IMR-90 (cell line): ENCODE data around the gene OSTC.

Experiments used
- CEBPB ChIP-seq: IDR thresholded peaks from 2 replicates; pipeline ENCODE4 v1.6.1; 2012; ENCODE audit warnings: low read depth, low read length, improper control_type of control experiment
- CHD1 ChIP-seq: IDR thresholded peaks from 2 replicates; pipeline ENCODE4 v1.6.1; 2012; ENCODE audit warnings: low read depth, low read length, improper control_type of control experiment
- CTCF ChIP-seq: conservative IDR thresholded peaks from 2 replicates; pipeline ENCODE4 v1.5.1; 2012; ENCODE audit warnings: mild to moderate bottlenecking, low read depth, low read length, improper control_type of control experiment
- ELK1 ChIP-seq: fragments of 150-350 bp; IDR thresholded peaks from 2 replicates; pipeline ENCODE4 v1.6.1; 2016; ENCODE audit warnings: low read depth, mild to moderate bottlenecking, low read length, moderate library complexity, borderline replicate concordance
- MAFK ChIP-seq: IDR thresholded peaks from 2 replicates; pipeline ENCODE4 v1.6.1; 2012; ENCODE audit warnings: low read depth, low read length, improper control_type of control experiment
- POLR2A ChIP-seq: IDR thresholded peaks from 2 replicates; pipeline ENCODE4 v1.6.1; 2012; ENCODE audit warnings: mild to moderate bottlenecking, low read depth, low read length
- RAD21 ChIP-seq: IDR thresholded peaks from 2 replicates; pipeline ENCODE4 v1.6.1; 2012; ENCODE audit warnings: low read length, improper control_type of control experiment
- RFX5 ChIP-seq: IDR thresholded peaks from 2 replicates; pipeline ENCODE4 v1.8.0; 2012; ENCODE audit warnings: low read depth, mild to moderate bottlenecking, low read length, moderate library complexity
- SMC3 ChIP-seq: fragments of 150-350 bp; IDR thresholded peaks from 2 replicates; pipeline ENCODE4 v1.6.1; 2016; ENCODE audit warnings: low read depth, mild to moderate bottlenecking, antibody characterized with exemption, low read length, moderate library complexity
- USF2 ChIP-seq: fragments of 150-350 bp; IDR thresholded peaks from 2 replicates; pipeline ENCODE4 v1.6.1; 2017; ENCODE audit warnings: mild to moderate bottlenecking, antibody characterized with exemption, low read length, low read depth

- TF ChIP-seq POLR2A (no peak), CHD1 (no peak), RFX5 (no peak), CTCF (no peak), ELK1 (no peak), CEBPB (no peak), MAFK (no peak), USF2 (no peak), RAD21 (no peak), SMC3 (no peak)
These were observed 3.7 kb upstream of the OSTC start for GRCh38 chr4:108646706-108647105.
